Mucosa of gallbladder (tissue), 1 donor: ENCODE results near the gene TYMP. TPM values are rescaled to one million over a fixed set of nuclear protein-coding genes. Genes with fewer than 3 reads are reported as not detected.
A peak's percentile ranks its signal among the peaks of the same experiment; 100 is the strongest.
"Not testable (repeated sequence)": the region's sequence is repeated elsewhere in the genome, so short reads cannot be mapped to it uniquely, and the experiment has no call there.

Experiments
- DNase-seq: peaks from one replicate; pipeline ENCODE4 v3.0.0-alpha.2; 2020; ENCODE audit warnings: low spot score
- total RNA-seq: library from RNA; stranded (reverse); gene quantifications from one replicate; pipeline ENCODE4 v1.2.1, GENCODE V29; 2021
- donor health status: DM: no; HTN: no; CAD: no.

The TYMP gene
- total RNA-seq, 1 donor from 2014 or later = 34.8 TPM

DNA sequence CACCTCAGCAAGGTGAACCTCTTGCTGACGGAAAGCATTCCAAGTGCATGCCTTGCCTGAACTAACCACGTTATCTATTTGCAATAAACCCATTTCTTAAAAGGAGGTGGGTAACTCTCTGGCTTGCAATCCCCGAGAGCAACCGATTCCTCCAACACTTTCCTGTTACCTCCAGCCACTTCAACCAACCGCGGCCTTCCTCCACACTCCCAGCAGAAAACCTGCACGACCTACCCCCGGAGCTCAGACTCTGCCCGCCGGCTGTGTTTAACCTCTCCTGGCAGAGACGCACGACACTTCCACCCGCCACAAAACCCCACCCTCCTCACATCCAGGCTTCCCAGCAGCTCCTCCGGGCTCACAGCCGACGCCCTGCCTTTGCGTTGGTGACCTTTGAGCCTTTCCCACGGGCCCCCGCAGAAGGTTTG, 5.1 kb downstream of the TYMP start:
- DNase-seq = no peak

DNA sequence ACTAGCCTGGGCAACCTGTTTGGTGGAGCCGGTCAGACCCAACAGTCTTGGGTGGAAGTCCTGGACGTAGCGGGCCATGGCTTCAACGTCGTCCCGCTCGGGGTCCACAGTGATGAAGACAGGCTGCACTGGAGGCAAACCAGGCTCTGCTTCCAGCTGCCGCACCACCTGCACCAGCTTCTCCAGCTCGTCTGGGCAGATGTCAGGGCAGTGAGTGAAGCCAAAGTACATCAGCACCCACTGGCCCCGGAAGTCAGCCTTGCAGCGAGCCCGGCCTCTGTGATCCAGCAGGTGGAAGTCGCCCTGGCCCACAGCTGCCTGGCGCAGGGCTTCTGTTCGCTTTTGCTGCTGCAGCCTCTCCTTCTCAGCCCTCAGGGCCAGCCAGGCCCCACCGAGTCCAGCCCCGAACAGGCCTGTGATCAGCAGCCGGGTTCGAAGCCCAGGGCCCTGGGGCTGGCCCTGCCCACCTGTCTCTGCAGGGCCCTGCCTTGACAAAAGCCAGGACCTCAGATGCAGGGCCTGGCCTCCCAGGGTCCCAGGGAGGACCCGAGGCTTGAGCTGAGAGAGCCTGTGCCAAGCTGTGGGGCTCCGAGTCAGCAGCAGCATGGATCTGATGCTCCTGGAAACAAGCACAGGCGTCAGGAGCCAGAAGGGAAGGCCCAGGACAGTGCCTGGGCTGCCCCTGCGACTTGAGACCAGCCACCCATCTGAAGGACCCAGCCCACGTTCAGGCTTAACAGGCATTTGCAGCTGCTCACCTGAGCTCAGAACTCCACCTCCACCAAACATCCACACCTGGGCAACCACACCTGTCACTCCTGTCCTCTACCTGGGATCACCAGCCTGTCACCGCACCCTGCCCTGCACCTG, 5.8 kb downstream of the TYMP start:
- no peak for DNase-seq

DNA sequence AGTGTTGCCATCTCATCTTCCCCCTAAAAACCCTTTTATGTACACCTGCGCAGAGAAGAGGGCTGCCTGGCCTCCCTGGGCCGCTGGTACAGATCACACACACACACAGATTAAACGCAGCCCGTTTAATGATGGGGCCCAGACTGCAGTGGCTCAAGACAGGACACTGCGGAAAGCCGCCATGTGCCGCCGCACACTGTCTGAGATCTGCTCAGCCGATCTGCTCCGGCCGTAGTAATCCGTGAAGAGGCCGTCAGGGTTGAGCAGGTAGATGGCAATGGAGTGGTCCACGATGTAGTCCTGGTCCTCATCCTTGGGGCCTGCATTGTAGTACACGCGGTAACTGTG, 6.4 kb downstream of the TYMP start:
- no peak for DNase-seq

DNA sequence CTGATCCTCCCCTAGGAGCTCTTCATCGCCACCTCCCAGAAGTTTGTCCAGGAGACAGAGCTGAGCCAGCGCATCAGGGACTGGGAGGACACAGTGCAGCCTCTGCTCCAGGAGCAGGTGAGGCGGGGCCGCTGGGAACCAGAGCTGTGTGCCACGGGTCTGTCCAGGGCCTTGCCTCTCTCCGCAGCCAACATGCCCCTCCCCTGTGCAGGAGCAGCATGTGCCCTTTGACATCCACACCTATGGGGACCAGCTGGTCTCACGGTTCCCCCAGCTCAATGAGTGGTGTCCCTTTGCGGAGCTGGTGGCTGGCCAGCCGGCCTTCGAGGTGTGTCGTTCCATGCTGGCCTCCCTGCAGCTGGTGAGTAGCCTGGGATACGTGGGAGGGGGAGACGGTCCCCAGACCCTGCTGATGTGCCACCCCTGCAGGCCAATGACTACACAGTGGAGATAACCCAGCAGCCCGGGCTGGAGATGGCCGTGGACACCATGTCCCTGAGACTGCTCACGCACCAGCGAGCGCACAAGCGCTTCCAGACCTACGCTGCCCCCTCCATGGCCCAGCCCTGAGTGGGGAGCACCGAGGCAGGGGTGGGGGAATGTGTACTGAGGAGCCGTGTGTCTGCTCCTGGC, 6.9 kb downstream of the TYMP start:
- DNase-seq = no peak

DNA sequence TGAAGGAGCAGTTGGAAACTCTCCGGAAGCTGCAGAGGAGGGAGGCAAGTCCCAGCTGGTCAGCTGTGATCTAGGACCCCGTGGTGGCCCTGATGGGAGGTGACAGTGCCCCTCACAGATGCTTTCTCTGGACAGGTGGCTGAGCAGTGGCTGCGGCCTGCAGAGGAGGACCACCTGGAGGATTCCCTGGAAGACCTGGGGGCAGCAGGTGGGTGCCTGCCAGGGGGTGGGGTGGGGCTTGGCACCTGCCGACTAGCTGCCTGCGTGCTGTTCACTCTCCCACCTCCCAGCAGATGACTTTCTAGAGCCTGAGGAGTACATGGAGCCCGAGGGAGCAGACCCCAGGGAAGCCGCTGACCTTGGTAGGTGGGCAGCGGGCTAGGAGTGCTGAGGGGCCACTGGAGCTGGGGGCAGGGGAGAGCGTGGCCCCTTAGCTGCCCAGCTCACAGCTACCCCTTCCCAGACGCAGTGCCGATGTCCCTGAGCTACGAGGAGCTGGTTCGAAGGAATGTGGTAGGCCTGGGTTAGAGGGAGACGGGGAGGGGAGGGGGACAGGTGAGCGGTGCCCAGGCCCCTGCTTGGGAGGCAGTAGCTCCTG, 7.5 kb downstream of the TYMP start:
- DNase-seq = no peak

DNA sequence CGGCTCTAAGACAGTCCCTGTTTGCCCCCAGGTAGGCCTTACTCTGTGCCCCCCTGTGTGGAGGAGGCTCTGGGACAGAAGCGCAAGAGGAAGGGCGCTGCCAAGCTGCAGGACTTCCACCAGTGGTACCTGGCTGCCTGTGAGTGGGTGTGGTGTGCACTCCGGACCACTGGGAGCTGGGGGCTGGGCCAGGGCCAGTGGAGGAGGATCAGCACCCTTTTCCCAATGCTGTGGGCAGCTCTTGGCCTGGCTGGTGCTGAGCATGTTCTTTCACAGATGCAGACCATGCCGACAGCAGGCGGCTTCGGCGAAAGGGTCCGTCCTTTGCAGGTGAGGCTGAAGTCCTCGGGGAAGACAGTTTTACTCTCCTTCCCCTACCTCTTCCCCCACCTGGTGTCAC, 8.1 kb downstream of the TYMP start:
- DNase-seq = no peak

DNA sequence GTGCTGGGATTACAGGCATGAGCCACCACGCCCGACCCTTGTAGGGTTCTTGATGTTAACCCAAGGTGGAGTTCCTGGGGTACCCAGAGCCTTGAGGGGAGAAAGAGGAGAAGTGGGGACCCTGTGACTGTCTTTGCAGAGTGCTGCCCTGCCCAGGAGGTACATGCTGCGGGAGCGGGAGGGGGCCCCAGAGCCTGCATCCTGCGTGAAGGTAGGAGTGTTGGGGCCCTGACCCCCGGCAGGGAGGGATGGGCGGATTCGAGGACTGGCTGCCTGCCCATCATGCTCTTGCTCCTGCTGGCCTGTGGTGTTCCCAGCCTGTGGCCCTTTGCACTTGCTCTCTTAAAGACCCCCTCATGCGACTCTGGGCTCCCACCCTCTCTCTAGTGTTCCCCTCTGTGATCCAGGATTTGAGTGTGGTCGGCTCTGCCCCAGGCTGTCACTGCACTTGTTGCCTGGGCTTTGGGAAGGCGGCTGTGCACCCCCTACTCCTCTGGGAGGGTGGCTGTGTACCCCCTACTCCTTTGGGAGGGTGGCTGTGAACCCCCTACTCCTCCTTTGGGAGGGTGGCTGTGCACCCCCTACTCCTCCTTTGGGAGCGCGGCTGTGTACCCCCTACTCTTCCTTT, 8.9 kb downstream of the TYMP start:
- no peak for DNase-seq

DNA sequence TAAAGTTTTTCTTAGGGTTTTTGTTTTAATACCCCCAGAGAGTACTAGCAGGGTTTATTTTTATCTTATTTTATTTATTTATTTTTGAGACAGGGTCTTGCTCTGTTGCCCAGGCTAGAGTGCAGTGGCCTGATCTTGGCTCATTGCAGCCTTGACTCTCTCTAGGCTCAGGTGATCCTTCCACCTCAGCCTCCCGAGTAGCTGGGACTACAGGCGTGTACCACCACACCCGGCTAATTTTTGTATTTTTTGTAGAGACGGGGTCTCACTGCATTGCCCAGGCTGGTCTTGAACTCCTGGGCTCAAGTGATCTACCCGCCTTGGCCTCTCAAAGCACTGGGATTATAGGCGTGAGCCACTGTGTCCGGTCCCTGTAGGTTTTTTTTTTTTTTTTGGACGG, 9.6 kb downstream of the TYMP start:
- not testable (repeated sequence) for DNase-seq

DNA sequence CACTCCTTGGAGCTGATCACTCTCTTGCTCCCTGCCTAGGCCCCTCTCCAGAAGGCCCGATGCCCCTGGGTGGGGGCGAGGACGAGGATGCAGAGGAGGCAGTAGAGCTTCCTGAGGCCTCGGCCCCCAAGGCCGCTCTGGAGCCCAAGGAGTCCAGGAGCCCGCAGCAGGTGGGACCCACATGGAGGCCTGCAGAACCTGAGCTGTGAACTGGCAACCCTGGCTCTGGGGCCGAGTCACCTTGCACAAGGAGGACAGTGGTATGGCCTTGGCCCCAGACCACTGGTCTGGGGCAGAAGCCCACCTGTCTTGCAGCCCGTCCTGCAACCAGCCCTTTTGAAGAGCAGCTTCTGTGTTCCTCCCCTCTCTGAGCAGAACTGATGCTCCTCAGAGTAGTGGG, 10.7 kb downstream of the TYMP start:
- DNase-seq = no peak

DNA sequence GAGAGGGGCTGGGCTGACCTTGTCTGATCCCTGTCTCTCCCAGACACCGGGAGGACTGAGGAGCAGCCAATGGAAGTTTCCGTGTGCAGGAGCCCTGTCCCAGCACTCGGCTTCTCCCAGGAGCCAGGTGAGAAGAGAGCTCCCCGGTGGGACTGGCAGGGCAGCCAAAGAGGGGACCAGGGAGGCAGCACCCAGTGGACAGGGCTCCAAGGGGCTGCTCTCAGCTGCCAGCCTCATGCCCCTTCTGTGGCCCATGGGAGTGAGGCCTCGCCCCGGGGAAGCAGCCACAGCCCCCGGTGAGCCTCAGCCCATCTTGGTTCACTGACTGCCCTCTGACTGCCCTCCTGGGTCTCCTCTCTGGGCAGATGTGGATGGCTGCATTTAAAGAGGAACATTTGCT, 11.2 kb downstream of the TYMP start:
- DNase-seq = no peak

DNA sequence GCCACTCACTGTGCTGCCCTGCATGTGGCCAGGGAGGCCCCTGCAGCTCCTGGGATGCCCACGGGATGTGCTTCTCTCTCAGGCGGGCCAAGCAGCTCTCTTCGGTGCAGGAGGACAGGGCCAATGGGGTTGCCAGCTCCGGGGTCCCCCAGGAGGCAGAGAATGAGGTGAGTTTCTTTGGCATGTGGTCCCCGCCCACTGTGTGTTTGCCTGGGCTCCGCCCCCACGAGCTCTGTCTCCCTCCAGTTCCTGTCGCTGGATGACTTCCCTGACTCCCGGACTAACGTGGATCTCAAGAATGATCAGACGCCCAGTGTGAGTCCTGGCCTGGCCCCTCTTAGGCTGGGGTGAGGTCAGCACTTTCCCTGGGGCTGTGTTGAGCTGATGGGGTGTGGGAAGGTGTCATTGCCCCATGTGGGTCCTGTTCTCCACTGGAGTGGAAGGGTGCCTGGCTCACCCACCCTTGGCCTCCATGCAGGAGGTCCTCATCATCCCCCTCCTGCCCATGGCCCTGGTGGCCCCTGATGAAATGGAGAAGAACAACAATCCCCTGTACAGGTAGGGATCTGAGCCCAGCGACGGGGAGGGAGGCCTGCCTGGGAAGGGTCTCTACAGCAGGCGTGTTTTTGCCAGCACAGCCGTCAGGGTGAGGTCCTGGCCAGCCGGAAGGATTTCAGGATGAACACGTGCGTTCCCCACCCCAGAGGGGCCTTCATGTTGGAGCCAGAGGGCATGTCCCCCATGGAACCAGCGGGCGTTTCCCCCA, 12.1 kb downstream of the TYMP start:
- DNase-seq = no peak

DNA sequence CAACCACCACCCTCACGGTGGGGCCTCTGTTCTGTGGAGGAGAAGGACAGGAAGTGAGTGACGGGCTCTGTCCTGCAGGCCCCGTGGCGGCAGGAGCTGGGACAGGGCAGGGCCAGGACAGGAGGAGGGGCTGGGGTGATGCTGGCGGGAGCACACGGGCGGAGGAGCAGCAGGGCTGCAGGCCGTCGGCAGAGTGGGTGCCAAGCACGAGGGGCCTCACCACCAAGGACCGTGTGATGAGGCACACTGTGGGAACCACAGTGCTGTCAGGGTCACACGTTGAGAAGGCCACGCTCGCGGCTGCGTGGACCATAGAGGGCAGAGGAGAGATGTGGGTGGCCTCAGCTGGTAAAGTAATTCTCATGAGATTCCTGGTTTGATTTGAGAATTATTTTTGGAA, 12.9 kb downstream of the TYMP start:
- DNase-seq = no peak

DNA sequence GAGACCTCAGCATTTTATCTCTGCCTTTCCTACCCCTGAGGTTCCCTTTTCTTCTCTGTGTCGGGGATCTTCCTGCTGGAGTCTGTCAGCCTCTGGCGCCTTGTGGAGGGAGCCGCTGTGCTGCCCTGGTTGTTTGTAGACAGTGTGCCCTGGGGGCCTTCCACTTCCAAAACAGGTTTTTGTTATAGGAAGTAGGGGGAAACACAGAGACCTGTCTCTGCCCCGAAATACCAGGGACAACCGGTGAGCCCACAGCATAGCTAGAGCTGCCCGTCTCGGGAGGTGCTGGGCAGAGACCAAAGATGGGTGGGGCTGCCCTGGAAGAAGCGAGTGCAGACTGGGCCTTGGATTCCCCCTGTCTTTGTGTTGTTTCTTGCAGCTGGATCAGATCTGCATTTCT, 13.7 kb downstream of the TYMP start:
- DNase-seq = no peak

DNA sequence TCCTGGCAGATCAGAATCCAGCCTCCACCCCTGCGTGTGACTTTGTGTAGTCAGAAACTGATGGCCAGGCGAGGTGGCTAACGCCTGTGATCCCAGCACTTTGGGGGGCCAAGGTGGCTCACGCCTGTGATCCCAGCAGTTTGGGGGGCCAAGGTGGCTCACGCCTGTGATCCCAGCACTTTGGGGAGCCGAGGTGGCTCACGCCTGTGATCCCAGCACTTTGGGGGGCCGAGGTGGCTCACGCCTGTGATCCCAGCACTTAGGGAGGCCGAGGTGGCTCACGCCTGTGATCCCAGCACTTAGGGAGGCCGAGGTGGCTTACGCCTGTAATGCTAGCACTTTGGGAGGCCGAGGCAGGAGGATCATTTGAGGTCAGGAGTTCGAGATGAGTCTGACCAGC, 16.6 kb downstream of the TYMP start:
- no peak for DNase-seq

DNA sequence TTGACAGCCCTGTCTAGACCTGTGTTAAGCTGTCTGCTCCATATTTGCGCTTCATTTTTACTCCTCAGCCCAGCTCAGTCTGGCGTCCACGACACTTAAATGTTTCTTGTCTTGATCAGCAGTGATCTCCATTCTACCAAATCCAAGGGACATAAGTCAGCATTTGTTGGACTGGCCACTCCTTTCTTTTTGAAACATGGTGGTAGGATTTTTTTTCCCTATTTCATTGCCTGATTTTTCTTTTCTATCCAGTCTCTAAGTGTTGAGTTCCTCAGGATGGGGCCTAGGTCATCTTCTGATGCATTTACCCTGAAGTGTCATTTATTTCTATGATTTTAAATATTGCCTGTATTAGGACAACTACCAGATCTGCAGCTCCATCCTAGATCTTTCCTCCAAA, 20.9 kb downstream of the TYMP start:
- no peak for DNase-seq

DNA sequence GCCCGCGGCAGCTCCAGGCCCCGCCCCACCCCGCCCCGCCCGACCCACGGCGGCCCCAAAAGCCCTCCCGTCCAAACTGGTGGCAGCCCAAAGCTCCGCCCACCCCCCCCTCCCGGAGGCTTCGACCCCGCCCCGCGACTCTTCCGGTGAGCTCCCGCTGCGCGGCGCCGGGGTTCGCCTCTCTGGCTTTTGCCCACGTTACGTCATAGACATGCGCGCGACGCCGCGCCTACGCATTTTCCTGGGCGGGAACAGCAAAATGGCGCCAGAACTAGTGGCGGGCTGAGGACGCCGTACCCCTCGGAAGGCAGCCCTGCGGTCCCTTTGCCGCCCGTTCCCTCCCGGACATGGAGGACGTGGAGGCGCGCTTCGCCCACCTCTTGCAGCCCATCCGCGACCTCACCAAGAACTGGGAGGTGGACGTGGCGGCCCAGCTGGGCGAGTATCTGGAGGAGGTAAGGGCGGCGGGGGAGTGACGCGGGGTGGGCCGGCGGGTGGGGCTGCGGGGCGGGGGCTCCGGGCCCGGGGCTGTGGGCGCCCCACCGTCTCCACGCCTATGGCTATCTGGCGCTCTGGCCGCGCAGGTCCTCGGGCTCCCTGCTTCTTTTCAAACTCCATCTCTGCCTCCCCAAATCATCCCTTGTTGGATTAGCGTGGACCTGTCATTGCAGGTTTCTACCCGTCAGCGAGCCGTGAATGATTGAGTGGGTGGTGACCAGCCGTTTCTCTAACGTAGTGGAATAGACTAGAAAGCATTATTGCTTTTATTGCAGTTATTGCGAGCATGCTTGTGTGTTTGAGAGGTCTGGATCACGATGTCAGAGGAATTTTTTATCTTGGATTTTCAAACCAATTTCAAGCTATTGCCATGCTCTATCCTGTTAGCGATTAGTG, 21.6 kb downstream of the TYMP start, which contains the start of gene NCAPH2:
Gene NCAPH2, plus strand, starts transcription at position 234 of the 894 bp plus-strand sequence. Its CDS starts 114 bp downstream, at position 348.
- peak; percentile 97 for DNase-seq

DNA sequence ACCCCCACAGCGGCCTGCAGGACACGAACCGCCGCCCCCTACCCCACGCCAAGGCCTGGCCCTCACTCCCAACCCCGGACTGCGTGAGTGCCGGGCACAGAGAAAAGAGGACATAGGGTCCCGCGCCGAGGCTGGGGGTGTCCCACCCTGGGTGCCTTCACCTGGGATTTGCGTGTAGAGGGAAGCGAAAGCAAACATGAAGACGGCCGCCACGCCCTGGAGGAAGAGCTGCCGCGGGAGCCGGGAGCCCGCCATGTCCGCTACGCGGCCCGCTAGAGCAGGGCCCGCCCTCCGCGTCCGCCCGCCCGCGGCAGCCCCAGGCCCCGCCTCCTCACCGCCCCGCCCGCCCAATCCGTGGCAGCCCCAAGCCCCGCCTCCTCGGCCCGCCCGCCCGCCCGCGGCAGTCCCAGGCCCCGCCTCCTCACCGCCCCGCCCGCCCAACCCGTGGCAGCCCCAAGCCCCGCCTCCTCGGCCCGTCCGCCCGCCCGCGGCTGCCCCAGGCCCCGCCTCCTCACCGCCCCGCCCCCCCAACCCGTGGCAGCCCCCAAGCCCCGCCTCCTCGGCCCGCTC, 22.3 kb downstream of the TYMP start, which contains the start of gene LMF2:
Gene LMF2, minus strand, starts transcription at position 282 of the 570 bp plus-strand sequence. Its CDS starts 27 bp downstream, at position 255.
- DNase-seq = peak; percentile 93

DNA sequence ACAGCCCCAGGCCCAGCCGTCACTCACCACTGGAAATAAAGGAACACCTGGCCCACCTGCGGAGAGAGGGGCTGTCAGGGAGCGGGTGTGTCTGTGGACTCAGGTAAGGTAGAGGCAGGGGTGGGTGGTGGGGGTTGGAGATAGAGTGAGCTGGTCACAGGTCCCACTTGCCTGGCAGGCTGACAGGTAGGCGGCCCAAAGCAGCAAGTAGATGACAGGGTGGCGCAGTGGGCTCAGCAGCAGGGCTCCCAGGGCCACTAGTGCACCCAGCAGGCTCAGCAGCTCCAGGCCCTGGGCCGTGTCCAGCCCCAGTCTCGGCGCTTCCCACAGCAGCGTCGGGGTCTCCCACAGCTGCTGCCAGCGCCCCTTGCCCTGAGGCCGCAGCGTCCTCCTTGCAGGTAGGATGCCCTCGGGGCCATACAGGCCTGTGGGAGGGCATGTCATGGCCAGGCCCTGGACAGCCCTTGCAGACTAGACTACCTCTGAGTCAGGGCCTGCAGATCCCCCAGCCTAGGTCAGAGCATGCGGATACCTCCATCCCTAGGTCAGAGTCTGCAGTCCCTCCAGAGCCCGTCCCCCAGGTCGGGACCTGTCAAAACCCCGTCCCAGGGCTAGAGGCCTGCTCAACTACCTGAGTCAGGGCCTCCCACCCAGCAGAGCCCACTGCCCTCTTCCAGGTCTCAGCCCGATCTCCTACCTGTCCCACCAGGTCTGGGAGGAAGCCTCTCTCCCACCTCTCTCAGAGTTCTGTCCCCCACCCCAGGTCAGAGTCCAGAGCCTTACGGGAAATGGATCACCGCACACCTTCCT, 23.0 kb downstream of the TYMP start:
- no peak for DNase-seq
